CD4-positive, CD25-positive, alpha-beta regulatory T cell (primary cell): Measurements from ENCODE around the gene RGS19. TPM values are rescaled to one million over a fixed set of nuclear protein-coding genes. Genes with fewer than 3 reads are reported as not detected.
A peak's percentile ranks its signal among the peaks of the same experiment; 100 is the strongest.

ENCODE experiments used
- ATAC-seq, 2 donors: fragments of 150-1000 bp; cut with Tn5 transposase; one replicate each; pipeline ENCODE4 v1.10.0; 2021; ENCODE audit warnings: low read depth in 2 of 2, moderate number of reproducible peaks in 2 of 2, moderate library complexity in 1 of 2
- DNase-seq, 3 donors: peaks; one replicate each; pipeline versions ENCODE4 v3.0.0 to v3.0.0-alpha.2; 2012 to 2022; ENCODE audit warnings: mixed read lengths in 1 of 3
- H3K27ac ChIP-seq: one replicate; pipeline ENCODE4 v1.7.0; 2013; ENCODE audit warnings: mild to moderate bottlenecking, low read length; ENCODE audit not compliant: insufficient read depth, poor library complexity, severe bottlenecking
- H3K27me3 ChIP-seq: one replicate; pipeline ENCODE4 v1.7.0; 2013; ENCODE audit warnings: low read length; ENCODE audit not compliant: control insufficient read depth, insufficient read depth
- H3K36me3 ChIP-seq: one replicate; pipeline ENCODE4 v1.7.0; 2013; ENCODE audit warnings: mild to moderate bottlenecking, low read length, moderate library complexity; ENCODE audit not compliant: control insufficient read depth, insufficient read depth
- H3K4me1 ChIP-seq: 2 replicates; pipeline ENCODE4 v1.7.0; 2013; ENCODE audit warnings: mild to moderate bottlenecking, low read length; ENCODE audit not compliant: insufficient read depth, control insufficient read depth, poor library complexity, severe bottlenecking
- H3K4me3 ChIP-seq: one replicate; pipeline ENCODE4 v1.7.0; 2013; ENCODE audit warnings: low read depth, mild to moderate bottlenecking, low read length, moderate library complexity
- H3K9me3 ChIP-seq, 2 experiments: 1 replicate in 1 of 2; 2 replicates in 1 of 2; pipeline ENCODE4 v1.7.0; 2013; ENCODE audit warnings: low read length in 2 of 2, mild to moderate bottlenecking in 1 of 2, moderate library complexity in 1 of 2; ENCODE audit not compliant: control insufficient read depth in 2 of 2
- H3K27ac Mint-ChIP-seq, 3 donors: one replicate each; pipeline ENCODE4 v1.8.0; 2020 to 2022; ENCODE audit warnings: mild to moderate bottlenecking in 3 of 3, mixed read lengths in 3 of 3, moderate library complexity in 2 of 3
- H3K27me3 Mint-ChIP-seq: one replicate; pipeline ENCODE4 v1.8.0; 2022; ENCODE audit warnings: mild to moderate bottlenecking, mixed read lengths
- H3K36me3 Mint-ChIP-seq: one replicate; pipeline ENCODE4 v1.8.0; 2020; ENCODE audit warnings: mixed read lengths
- H3K4me1 Mint-ChIP-seq, 4 donors: one replicate each; pipeline ENCODE4 v1.8.0; 2020 to 2022; ENCODE audit warnings: mixed read lengths in 4 of 4, mild to moderate bottlenecking in 1 of 4
- H3K4me3 Mint-ChIP-seq, 4 donors: one replicate each; pipeline ENCODE4 v1.8.0; 2020 to 2022; ENCODE audit warnings: mild to moderate bottlenecking in 4 of 4, mixed read lengths in 4 of 4, moderate library complexity in 3 of 4
- H3K9me3 Mint-ChIP-seq, 7 donors: one replicate each; pipeline ENCODE4 v1.8.0; 2020 to 2022; ENCODE audit warnings: mixed read lengths in 7 of 7, mild to moderate bottlenecking in 3 of 7, moderate library complexity in 2 of 7
- polyA plus RNA-seq, 4 donors: library from polyadenylated mRNA; unstranded; fragments of 300-500 nt; fragmentation: Illumina TruSeq; gene quantifications; one replicate each; pipeline ENCODE4 v1.2.3, GENCODE V29; 2021
- total RNA-seq: library from RNA; stranded (reverse); gene quantifications from one replicate; pipeline ENCODE4 v1.2.3, GENCODE V29; 2022

The RGS19 gene
- total and polyA plus RNA-seq, 5 donors from 2014 or later = 50.7 to 105 (median 85.2) TPM

GRCh38 chr20:64053841-64054661, 25.3 kb downstream of the RGS19 start:
- H3K4me3 Mint-ChIP-seq = no peak overlapping the region
- Histone ChIP-seq H3K27me3 (peaks cover 2% of the 10 kb centered on the region), H3K36me3 (no peaks in the 10 kb centered on the region), H3K4me1 (peaks cover 16% of the 10 kb centered on the region), H3K9me3 (no peaks in the 10 kb centered on the region), H3K27ac (no peak overlapping the region), H3K4me3 (no peak overlapping the region)
- peaks cover 26% of the 10 kb centered on the region for H3K27me3 Mint-ChIP-seq
- H3K4me1 Mint-ChIP-seq = peaks cover 0 to 16% (median 7%) of the 10 kb centered on the region in 4 donors
- H3K9me3 Mint-ChIP-seq = peaks cover 0 to 2% (median 0%) of the 10 kb centered on the region in 7 donors
- no peaks in the 10 kb centered on the region for H3K36me3 Mint-ChIP-seq
- H3K27ac Mint-ChIP-seq = no peak overlapping the region
- DNase-seq (no peak), ATAC-seq (no peak)

DNA sequence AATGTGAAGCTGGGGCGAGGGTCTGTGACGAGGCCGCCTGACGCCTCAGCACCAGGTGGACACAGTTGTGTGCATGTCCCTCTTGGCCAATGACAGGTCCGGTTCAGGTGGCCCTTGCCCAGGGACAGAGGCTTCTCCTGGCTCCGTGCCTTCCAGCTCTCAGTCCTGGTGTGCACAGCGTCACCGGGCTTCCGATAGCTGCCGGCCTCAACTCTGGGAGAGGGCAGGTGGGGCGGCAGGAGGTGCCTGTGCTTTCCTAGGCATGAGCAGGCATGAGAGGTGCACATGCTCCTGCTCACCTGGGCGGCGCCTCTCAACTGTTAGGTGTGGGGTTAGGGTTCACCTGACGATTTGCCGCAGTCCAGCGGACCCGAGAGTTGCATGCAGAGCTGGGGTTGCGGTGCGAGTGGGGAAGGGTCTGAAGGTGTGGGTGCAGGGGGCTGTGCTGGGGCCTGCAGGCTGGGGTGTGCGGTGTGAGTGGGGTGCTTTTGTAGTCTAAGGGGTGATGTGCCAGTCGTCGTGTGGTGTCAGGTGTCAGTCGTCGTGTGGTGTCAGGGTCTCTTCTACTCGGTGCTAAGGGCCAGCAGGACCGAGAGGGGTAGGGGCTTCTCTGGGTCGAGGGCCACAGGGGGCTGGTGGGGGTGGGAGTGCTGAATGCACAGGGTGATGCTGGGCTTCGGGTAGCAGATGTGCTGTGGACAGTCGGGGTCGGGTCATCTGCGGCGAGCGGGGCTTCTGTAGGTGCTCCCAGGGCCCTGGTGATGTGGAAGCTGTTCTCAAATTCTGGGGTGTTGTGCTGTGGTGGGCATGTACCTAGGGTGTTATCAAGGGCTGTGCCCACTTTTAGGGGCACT, 26.1 kb downstream of the RGS19 start:
- ATAC-seq = no peak
- H3K4me1 Mint-ChIP-seq = peaks cover 0 to 17% (median 6%) of the 10 kb centered on the region in 4 donors
- H3K4me3 Mint-ChIP-seq = peak overlapping the region in 1 of 4 donors; percentile 91
- H3K27ac Mint-ChIP-seq = no peak overlapping the region
- H3K36me3 Mint-ChIP-seq = no peaks in the 10 kb centered on the region
- H3K9me3 ChIP-seq = no peaks in the 10 kb centered on the region
- H3K27me3 ChIP-seq = peaks cover 2% of the 10 kb centered on the region
- no peaks in the 10 kb centered on the region for H3K36me3 ChIP-seq
- no peak overlapping the region for H3K27ac ChIP-seq
- DNase-seq = no peak
- H3K4me1 ChIP-seq = peaks cover 21% of the 10 kb centered on the region
- peaks cover 26% of the 10 kb centered on the region for H3K27me3 Mint-ChIP-seq
- H3K4me3 ChIP-seq = no peak overlapping the region
- peaks cover 0 to 2% (median 0%) of the 10 kb centered on the region in 7 donors for H3K9me3 Mint-ChIP-seq

- H3K4me3 ChIP-seq = no peak overlapping the region
- Mint-ChIP-seq H3K4me1 (peaks cover 0 to 16% (median 1%) of the 10 kb centered on the region in 4 donors), H3K36me3 (no peaks in the 10 kb centered on the region), H3K27ac (no peak overlapping the region), H3K27me3 (peaks cover 33% of the 10 kb centered on the region), H3K9me3 (peaks cover 0 to 2% (median 0%) of the 10 kb centered on the region in 7 donors), H3K4me3 (no peak overlapping the region)
- H3K27ac ChIP-seq = no peak overlapping the region
- ATAC-seq = no peak
- H3K9me3 ChIP-seq = no peaks in the 10 kb centered on the region
- peaks cover 2% of the 10 kb centered on the region for H3K27me3 ChIP-seq
- no peaks in the 10 kb centered on the region for H3K36me3 ChIP-seq
- DNase-seq = no peak
- H3K4me1 ChIP-seq = peaks cover 13% of the 10 kb centered on the region
Measured at GRCh38 chr20:64052326-64052722, 27.0 kb downstream of the RGS19 start.

- no peak for ATAC-seq
- peaks cover 2% of the 10 kb centered on the region for H3K27me3 ChIP-seq
- H3K4me1 ChIP-seq = peaks cover 13% of the 10 kb centered on the region
- H3K27ac ChIP-seq = no peak overlapping the region
- no peak overlapping the region for H3K4me3 ChIP-seq
- Mint-ChIP-seq H3K9me3 (peaks cover 0 to 2% (median 0%) of the 10 kb centered on the region in 7 donors), H3K27ac (peak overlapping the region in 1 of 3 donors; percentile 48), H3K4me3 (no peak overlapping the region), H3K36me3 (no peaks in the 10 kb centered on the region), H3K4me1 (peaks cover 0 to 16% (median 0%) of the 10 kb centered on the region in 4 donors), H3K27me3 (peaks cover 38% of the 10 kb centered on the region)
- no peaks in the 10 kb centered on the region for H3K9me3 ChIP-seq
- DNase-seq = no peak
- no peaks in the 10 kb centered on the region for H3K36me3 ChIP-seq
Measured at GRCh38 chr20:64051561-64052325, 27.6 kb downstream of the RGS19 start.

DNA sequence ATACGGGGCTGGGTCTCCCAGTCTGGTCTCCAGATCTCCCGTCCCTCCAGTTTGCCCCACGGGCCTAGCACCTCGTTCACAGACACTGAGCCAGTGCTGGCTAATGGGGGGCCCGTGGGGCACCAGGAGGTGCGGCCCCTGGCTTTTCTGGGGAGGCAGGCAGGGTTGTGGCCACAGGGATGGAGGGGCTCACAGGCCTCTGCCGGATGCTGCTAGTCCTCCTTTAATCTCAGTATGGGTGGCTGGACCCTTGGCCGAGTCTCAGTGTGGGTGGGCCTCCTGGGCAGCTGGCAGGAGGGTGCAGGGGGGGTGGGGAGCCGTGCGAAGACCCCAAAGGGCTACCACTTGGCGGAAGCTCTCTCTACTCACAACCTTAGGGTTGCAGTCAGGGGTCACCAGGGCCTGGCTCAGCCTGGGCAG, 28.3 kb downstream of the RGS19 start:
- peaks cover 0 to 2% (median 0%) of the 10 kb centered on the region in 7 donors for H3K9me3 Mint-ChIP-seq
- H3K36me3 Mint-ChIP-seq = no peaks in the 10 kb centered on the region
- ATAC-seq (no peak), DNase-seq (no peak)
- no peaks in the 10 kb centered on the region for H3K9me3 ChIP-seq
- no peak overlapping the region for H3K4me3 ChIP-seq
- H3K27ac ChIP-seq = no peak overlapping the region
- H3K36me3 ChIP-seq = no peaks in the 10 kb centered on the region
- peak overlapping the region in 1 of 4 donors; percentile 82 for H3K4me3 Mint-ChIP-seq
- H3K27ac Mint-ChIP-seq = no peak overlapping the region
- peaks cover 0 to 17% (median 0%) of the 10 kb centered on the region in 4 donors for H3K4me1 Mint-ChIP-seq
- peaks cover 45% of the 10 kb centered on the region for H3K27me3 Mint-ChIP-seq
- peaks cover 13% of the 10 kb centered on the region for H3K4me1 ChIP-seq
- H3K27me3 ChIP-seq = peaks cover 2% of the 10 kb centered on the region

DNA sequence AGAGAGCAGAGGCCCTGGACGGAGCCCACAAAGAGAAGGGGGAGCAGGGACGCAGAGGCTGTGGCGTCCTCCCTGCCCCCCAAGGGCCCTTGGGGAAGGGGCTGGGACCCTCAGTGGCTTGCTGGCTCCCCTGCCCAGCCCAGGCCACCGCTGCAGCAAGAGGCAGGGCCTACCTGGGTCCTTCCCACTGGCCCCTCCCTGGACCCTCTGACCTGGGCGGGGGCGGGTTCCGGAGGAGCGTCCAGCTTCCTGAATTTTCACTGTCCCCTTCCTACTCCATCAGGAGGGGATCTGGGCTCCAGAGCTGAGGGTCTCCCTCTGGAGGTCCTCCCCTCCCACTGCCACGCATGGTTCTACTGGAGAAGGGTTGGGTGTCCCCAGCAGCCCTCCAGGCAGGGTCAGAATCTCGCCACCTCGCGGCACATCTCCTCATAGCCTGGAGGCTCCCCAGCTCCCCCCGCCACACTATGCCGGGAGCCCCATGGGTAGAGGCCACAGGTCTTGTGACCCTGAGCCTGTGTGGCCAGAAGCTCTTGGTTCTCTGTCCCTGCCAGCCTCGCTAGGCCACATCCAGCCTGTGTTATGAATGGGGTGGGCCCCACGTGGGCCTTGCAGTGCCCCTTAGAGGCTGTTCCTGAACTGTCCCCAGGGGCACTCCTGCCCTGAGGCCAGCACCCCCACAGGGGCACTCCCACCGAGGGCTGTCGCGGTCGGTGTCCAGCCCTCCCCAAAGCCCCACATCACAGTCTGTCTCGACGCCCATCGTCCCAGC, 28.9 kb downstream of the RGS19 start:
- DNase-seq = no peak
- H3K4me3 Mint-ChIP-seq = peak overlapping the region in 2 of 4 donors; percentile 38 to 82
- no peaks in the 10 kb centered on the region for H3K9me3 ChIP-seq
- H3K27me3 Mint-ChIP-seq = peaks cover 48% of the 10 kb centered on the region
- ATAC-seq = no peak
- H3K4me1 ChIP-seq = peaks cover 13% of the 10 kb centered on the region
- peaks cover 0 to 20% (median 0%) of the 10 kb centered on the region in 4 donors for H3K4me1 Mint-ChIP-seq
- H3K4me3 ChIP-seq = no peak overlapping the region
- no peak overlapping the region for H3K27ac ChIP-seq
- H3K27me3 ChIP-seq = peaks cover 2% of the 10 kb centered on the region
- no peaks in the 10 kb centered on the region for H3K36me3 Mint-ChIP-seq
- H3K27ac Mint-ChIP-seq = no peak overlapping the region
- H3K36me3 ChIP-seq = no peaks in the 10 kb centered on the region
- H3K9me3 Mint-ChIP-seq = peaks cover 0 to 4% (median 0%) of the 10 kb centered on the region in 7 donors
